ENCODE results near the gene SCYGR7.

Gene SCYGR7

DNA sequence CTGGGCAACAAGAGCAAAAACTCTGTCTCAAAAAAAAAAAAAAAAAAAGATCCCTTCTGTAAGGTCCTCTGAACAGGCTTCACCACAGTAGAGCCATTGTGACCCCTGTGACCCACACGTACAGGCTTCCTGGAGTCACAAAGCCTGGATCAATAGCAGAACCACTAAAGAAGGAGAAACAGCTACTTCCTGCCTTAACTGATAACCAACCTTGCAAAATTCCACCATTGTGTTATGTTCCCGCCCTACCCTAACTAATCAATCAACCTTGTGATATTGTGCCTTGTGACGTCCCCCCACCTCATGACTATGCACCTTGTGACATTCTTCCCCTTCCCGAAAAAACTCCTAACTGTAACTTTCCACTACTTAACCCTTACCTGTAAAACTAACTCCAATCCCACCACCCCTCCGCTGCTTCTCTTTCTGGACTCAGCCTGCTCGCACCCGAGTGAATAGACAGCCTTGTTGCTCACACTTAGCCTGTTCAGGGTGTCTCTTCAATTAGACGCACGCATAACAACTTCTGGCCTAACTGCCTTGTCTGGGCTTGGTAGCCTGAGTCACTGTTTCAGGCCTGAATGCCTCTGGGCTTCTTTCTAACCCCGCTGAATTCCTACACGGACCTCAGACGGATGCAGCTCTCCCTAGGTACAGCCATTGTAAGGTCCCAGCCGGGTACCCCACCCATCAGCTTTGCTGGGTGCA lies 31.4 kb downstream of the SCYGR7 start:
- DNase-seq, result no peak

DNA sequence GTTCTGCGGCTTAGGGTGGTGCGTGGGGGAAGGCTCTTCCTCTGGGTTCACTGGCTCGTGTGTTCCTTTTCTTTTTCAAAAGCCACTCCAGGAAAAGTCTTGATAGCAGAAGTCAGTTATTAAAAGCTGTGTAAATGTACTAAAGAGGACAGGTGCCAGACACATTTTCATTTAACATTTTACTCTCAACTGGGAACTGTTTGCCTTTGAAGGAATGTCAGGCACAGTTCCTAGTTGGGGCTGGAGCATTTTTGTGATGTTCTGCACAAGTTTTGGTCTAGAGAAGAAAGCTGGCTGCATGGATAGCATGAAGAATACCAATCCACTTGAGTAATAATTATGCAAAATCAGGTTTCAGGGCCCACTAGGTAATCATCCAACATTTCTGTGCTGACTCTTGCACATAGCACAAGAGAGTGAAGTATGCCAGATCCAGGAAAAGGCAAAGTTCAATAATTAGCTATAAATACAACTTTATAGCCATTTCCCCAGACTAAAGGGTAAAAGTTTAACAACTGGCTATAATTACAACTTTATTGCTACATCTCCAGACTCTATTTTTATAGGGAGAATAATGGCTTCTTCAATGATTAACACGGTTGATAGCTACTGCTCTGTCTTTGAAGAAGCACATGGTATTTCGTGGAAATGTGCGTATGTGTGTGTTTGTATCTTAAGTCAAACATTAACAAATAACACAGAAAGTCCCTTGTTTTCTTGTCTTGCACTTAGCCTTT lies 33.8 kb downstream of the SCYGR7 start:
- no peak for DNase-seq

DNA sequence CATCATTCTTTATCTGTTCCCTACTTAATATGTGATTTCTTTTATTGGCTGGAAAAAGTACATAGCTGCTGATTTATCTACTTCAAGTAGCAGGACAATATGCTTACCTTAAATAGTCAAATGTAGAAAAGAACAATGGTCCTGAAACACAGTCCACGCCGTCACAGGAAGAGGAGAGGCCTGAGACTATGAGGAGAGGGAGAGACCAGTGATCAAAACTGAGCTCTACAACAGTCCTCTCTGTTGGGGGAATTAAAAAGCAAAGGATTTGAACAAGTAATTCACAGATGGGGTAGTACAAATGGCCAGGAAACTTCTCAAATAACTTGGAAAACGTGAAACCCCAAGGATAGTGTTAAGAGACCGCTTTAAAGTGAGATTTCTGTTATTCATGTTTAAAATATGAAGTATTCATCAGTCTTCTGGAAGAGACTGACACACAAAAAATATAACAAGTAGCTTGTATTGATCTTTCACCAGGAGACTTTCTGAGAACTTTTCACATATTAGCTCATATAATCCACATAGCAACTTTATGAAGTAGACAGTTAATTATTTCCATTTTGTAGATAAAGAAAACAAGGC lies 37.7 kb downstream of the SCYGR7 start:
- DNase-seq, result no peak

DNA sequence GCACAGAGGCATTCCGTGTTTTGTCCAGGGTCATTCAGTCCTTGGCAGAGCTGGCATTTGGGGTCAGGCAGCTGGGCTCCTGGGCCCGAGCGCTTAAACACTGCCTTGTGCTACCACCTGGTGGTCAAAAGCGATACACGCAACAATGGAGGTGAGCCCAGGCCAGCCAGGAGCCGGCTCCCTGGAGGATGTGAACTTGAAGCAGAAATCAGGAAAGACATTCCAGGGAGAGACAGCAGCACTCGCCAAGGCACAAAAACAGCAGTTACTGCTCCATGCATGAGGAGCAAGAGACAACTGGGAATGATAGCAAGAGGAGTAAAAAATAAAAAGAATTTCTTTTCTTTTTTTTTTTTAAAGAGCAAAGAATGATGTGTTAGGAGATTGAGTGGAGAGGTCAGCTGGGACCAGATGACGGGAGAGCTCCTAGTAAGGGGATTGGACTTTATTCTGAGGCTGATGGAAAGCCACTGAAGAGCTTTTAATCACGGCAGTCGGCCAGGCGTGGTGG lies 38.3 kb downstream of the SCYGR7 start:
- DNase-seq, result peak; percentile 23

DNA sequence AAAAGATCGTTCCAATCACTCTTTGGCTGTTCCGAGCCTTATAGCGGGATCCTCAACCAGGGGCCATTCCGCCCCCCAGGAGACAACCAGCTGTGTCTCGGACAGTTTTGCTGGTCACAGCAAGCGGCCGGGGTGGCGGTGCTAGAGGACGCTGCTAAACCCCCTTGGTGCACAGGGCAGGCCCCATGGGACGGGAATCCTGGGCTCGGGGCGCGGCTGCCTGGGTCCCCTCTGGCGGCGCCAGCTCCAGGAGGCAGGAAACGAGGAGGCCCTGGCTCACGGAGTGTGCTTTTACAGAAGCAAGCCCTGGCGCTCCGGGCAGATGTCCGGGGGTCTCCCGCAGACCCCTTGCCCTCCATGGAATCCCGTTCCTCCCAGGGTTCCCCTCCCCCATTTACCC lies 39.7 kb downstream of the SCYGR7 start:
- DNase-seq, result no peak

DNA sequence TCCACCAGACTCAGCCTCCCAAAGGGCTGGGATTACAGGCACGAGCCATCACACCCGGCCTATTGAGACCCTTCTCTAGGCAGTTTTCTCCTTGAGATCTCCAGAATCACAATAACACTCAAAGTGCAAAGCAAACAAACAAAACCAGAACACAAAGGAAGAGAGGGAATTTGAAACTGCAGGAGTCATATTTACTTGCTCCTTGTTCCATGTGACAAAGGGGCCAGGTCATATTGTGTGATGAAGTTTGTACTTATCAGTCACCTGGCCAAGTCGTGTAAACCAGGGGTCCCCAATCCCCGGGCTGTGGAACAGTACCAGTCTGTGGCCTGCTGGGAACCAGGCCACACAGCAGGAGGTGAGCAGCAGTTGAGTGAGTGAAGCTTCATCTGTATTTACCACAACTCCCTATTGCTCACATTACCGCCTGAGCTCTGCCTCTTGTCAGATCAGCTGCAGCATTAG lies 44.1 kb downstream of the SCYGR7 start:
- no peak for DNase-seq

DNA sequence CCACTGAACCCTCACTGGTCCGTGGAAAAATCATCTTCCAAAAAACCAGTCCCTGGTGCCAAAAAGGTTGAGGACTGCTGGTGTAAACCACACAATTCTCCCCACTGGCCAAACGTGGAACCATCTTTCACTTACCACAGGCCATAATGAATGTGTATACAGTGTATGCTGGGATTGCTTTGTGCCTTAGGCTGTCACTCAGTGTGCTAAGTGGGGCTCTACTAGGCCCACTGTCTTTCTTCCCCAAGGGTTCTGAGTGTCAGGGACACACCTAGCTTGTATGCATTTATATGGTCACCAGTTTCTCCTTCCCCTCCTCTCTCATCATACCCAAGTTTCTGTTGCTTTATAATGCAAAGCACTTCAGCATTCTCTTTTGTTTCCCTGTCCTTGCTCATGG lies 44.8 kb downstream of the SCYGR7 start:
- DNase-seq, result no peak

DNA sequence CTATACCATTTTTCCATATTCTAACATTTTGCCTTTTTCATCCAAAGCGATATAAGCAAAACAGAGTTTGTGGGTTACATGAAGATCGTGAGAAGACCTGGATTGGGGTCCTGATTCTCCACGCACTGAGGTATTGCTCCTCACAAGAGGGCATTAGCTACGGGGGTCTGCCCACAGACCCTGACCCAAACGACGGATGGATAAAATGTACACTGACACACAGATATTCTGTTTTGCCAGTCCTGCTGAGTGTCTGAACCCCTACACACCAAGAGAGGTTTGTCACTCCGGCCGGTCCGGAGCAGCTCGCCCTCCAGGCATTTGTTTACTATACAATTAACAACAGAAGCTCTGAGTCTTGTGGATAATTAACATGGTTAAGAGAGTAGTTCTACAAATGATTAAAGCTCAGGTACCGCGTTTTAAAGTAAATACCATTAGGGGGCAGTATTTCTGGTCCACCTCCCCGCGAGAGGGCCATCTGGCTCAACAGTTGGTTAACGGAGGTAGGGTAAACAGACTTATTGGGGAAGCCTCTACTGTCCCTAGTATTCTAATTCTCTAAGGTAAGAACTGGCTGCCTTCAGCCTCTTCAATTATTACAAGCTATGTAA lies 46.0 kb downstream of the SCYGR7 start:
- DNase-seq, result no peak

DNA sequence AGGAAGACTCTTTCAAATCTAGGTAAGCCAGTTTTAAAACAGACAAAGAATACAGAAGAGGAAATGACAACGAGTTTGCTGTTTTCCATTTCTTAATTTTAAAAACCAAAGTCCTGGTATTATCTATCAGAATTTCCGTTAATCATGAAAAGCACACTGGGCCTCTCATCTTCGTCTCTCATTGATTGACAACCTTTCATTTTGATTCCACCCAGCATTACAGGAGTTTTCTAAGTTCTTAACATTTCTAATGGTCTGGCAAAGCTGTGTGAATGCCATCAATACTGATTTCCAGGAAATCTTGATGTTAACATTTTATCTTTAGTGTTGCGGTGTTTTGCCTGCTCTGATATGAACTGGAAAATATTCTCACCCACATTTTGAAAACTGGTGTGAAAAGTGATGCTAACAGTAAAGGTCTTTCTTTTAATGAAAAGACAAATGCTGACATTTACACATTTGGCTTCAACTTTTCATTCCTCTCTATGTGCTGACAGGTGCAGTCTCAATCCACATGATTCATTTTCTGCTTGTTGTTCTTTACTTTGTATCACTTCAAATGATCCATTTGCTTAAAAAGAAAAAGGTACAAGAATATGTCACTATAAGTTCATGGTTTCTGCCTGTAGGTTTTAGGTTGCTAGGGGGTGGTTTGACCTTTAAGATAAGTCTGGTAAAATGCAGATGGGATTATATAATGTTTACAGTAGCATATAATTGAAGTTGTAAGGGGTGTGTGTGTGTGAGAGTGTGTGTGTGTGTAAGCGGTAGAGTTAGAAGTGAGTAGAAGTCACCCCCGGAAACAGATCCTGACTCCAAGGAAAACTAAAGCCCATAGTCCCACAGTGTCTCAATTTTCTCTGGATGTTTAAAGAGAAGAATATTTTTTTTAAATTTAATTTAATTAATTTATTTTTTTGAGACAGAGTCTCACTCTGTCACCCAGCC lies 47.0 kb downstream of the SCYGR7 start:
- DNase-seq, result no peak
